Panc1 (cell line): ENCODE data around the gene ANKK1. TPM values are rescaled to one million over a fixed set of nuclear protein-coding genes. Genes with fewer than 3 reads are reported as not detected.

Source experiments
- ATAC-seq: fragments of 200-7000 bp; cut with Tn5 transposase; 2 replicates; pipeline ENCODE4 v1.9.1; 2020; ENCODE audit warnings: mild to moderate bottlenecking, moderate library complexity
- BruUV-seq: library from RNA; stranded (reverse); fragments of 400-500 nt; replicated peaks from 2 replicates; lab custom pipeline; 2021; lab: Mats Ljungman, UMichigan
- CTCF ChIA-PET: fragments of 300-600 bp; sonication (Branson Sonifier 250); formaldehyde crosslinking; loops from one replicate; lab custom pipeline; 2022; ENCODE audit warnings: antibody characterized with exemption; lab: Charles Lee
- POLR2A ChIA-PET: fragments of 300-600 bp; sonication (Branson Sonifier 250); formaldehyde crosslinking; loops from one replicate; lab custom pipeline; 2022; ENCODE audit warnings: antibody characterized with exemption; lab: Charles Lee
- DNase-seq: peaks from one replicate; pipeline ENCODE4 v3.0.0-alpha.2; 2010; ENCODE audit warnings: low read depth, low spot score
- H3K27ac ChIP-seq: 2 replicates; pipeline ENCODE4 v1.5.1; 2011; ENCODE audit warnings: mild to moderate bottlenecking, low read length, inconsistent platforms
- H3K27me3 ChIP-seq: fragments of 200-500 bp; sonication (Bioruptor generic); 2 replicates; pipeline ENCODE4 v1.6.0; 2014; ENCODE audit warnings: low read length, inconsistent platforms; ENCODE audit not compliant: control insufficient read depth, insufficient read depth
- H3K36me3 ChIP-seq: fragments of 200-500 bp; sonication (Bioruptor generic); 2 replicates; pipeline ENCODE4 v1.5.1; 2014; ENCODE audit warnings: inconsistent platforms, mild to moderate bottlenecking, low read length, moderate library complexity; ENCODE audit not compliant: control insufficient read depth, insufficient read depth
- H3K4me1 ChIP-seq: 2 replicates; pipeline ENCODE4 v1.5.1; 2011; ENCODE audit warnings: inconsistent platforms, mild to moderate bottlenecking, low read length, moderate library complexity; ENCODE audit not compliant: control insufficient read depth, insufficient read depth
- H3K4me3 ChIP-seq, 2 experiments: 2 replicates each; pipeline ENCODE4 v1.5.1; 2011 to 2012; ENCODE audit warnings: low read depth in 2 of 2, low read length in 2 of 2, mild to moderate bottlenecking in 2 of 2, inconsistent platforms in 1 of 2, moderate library complexity in 1 of 2
- H3K9me3 ChIP-seq: fragments of 200-500 bp; sonication (Bioruptor generic); 2 replicates; pipeline ENCODE4 v1.5.1; 2014; ENCODE audit warnings: low read depth, mild to moderate bottlenecking, inconsistent platforms, low read length, moderate library complexity; ENCODE audit not compliant: control insufficient read depth, insufficient read depth
- CTCF ChIP-seq: fragments of 450-650 bp; IDR thresholded peaks from 2 replicates; pipeline ENCODE4 v1.5.1; 2017; ENCODE audit warnings: mild to moderate bottlenecking
- POLR2AphosphoS5 ChIP-seq: IDR thresholded peaks from 2 replicates; pipeline ENCODE4 v1.6.1; 2012; ENCODE audit warnings: mild to moderate bottlenecking, low read depth, low read length, moderate library complexity
- REST ChIP-seq, 2 experiments: IDR thresholded peaks; 2 replicates each; pipeline ENCODE4 v1.6.1; 2011 to 2012; ENCODE audit warnings: low read depth in 2 of 2, control low read depth in 1 of 2, low read length in 1 of 2, mild to moderate bottlenecking in 1 of 2, moderate library complexity in 1 of 2; ENCODE audit not compliant: insufficient read depth in 1 of 2
- SIN3A ChIP-seq: IDR thresholded peaks from 2 replicates; pipeline ENCODE4 v1.6.1; 2012; ENCODE audit warnings: low read depth, mild to moderate bottlenecking, low read length, moderate library complexity, borderline replicate concordance; ENCODE audit not compliant: insufficient read depth
- TCF7L2 ChIP-seq: IDR thresholded peaks from 2 replicates; pipeline ENCODE4 v1.6.1; 2011; ENCODE audit warnings: mild to moderate bottlenecking, low read depth, low read length, inconsistent platforms
- in situ Hi-C: cut with HindIII; loops from 2 replicates; pipeline ENCODE4 v1.10.0; 2016; ENCODE audit warnings: low sequenced_read_pairs, low pct_unique_long_range_greater_than_20kb
- intact Hi-C: fragments of 100-400 bp; cut with micrococcal nuclease; formaldehyde crosslinking; loops from one replicate; pipeline ENCODE4 v1.10.0; 2022; ENCODE audit not compliant: unreplicated experiment
- total RNA-seq: library from RNA; stranded (reverse); gene quantifications from one replicate; pipeline ENCODE4 v1.2.1, GENCODE V29; 2021; ENCODE audit not compliant: unreplicated experiment

The ANKK1 gene
- total RNA-seq, 1 experiment from 2014 or later, result 0.08 TPM

- POLR2A ChIA-PET, result interaction anchor here (0.6 kb wide), 1 partner anchor 884 kb away, joined by 7 read pairs; no protein-coding TSS in a partner anchor
Observed at GRCh38 chr11:113404859-113405430, 17.4 kb downstream of the ANKK1 start.

GRCh38 chr11:113405724-113406478 lies 18.3 kb downstream of the ANKK1 start:
- intact Hi-C loops (loop anchor here (5.0 kb wide), 1 partner anchor 834 kb away; no protein-coding TSS in a partner anchor), in situ Hi-C loops (no loop called here)
- TF ChIP-seq POLR2AphosphoS5 (no peak), TCF7L2 (no peak), REST (IDR thresholded peaks at IDR 0.05; ENCODE audit: insufficient read depth in 1 of 2, low read depth in 2 of 2, low read length in 1 of 2) (no peak)
- Histone ChIP-seq H3K9me3 (no peaks in the 10 kb centered on the region), H3K4me3 (no peak overlapping the region), H3K27me3 (no peaks in the 10 kb centered on the region), H3K36me3 (no peaks in the 10 kb centered on the region), H3K27ac (no peak overlapping the region), H3K4me1 (no peaks in the 10 kb centered on the region)
- ATAC-seq (no peak), DNase-seq (no peak)
- no TSS peak for BruUV-seq
- POLR2A ChIA-PET, result no interaction called here
- CTCF ChIA-PET, result no interaction called here

More at GRCh38 chr11:113404859-113405430, 17.4 kb downstream of the ANKK1 start:
- no peak for TF ChIP-seq TCF7L2
- no peak for TF ChIP-seq CTCF
- no TSS peak for BruUV-seq
- no peaks in the 10 kb centered on the region for H3K27me3 ChIP-seq
- no peak overlapping the region for H3K27ac ChIP-seq
- H3K36me3 ChIP-seq, result no peaks in the 10 kb centered on the region
- DNase-seq, result no peak
- in situ Hi-C loops, result no loop called here
- CTCF ChIA-PET, result interaction anchor here (0.6 kb wide), 1 partner anchor 107 kb away, joined by 5 read pairs; no protein-coding TSS in a partner anchor
- no peaks in the 10 kb centered on the region for H3K9me3 ChIP-seq
- intact Hi-C loops, result loop anchor here (5.0 kb wide), 1 partner anchor 833 kb away; no protein-coding TSS in a partner anchor
- no peak for ATAC-seq
- no peaks in the 10 kb centered on the region for H3K4me1 ChIP-seq
- H3K4me3 ChIP-seq, result no peak overlapping the region

GRCh38 chr11:113407163-113407562 lies 19.6 kb downstream of the ANKK1 start:
- TF ChIP-seq POLR2AphosphoS5 (no peak), TCF7L2 (no peak), REST (IDR thresholded peaks at IDR 0.05; ENCODE audit: insufficient read depth in 1 of 2, low read depth in 2 of 2, low read length in 1 of 2) (no peak), SIN3A (no peak), CTCF (no peak)
- ChIA-PET POLR2A (no interaction called here), CTCF (no interaction called here)
- H3K4me3 ChIP-seq, result no peak overlapping the region
- ATAC-seq (no peak), DNase-seq (no peak)
- H3K27ac ChIP-seq, result no peak overlapping the region
- in situ Hi-C loops (no loop called here), intact Hi-C loops (loop anchor here (5.0 kb wide), 1 partner anchor 835 kb away; no protein-coding TSS in a partner anchor)
- H3K4me1 ChIP-seq, result no peaks in the 10 kb centered on the region
- no peaks in the 10 kb centered on the region for H3K9me3 ChIP-seq
- no TSS peak for BruUV-seq
- H3K27me3 ChIP-seq, result no peaks in the 10 kb centered on the region
- H3K36me3 ChIP-seq, result no peaks in the 10 kb centered on the region
